Fibroblast of skin of scalp (primary cell): ENCODE measurements around the gene SKP1.

Source experiments
- DNase-seq: peaks from one replicate; pipeline ENCODE4 v3.0.0-alpha.2; 2013

The SKP1 gene

GRCh38 chr5:134128648-134128995 is 48.1 kb downstream of the SKP1 start:
- no peak for DNase-seq

GRCh38 chr5:134127988-134128647 is 48.6 kb downstream of the SKP1 start:
- DNase-seq = peak; percentile 7

- peak; percentile 10 for DNase-seq
These were observed 49.3 kb downstream of the SKP1 start for GRCh38 chr5:134127376-134127861.

GRCh38 chr5:134125039-134126015 is 51.4 kb downstream of the SKP1 start:
- DNase-seq = peak; percentile 84

- DNase-seq = peak; percentile 81
These were observed 52.3 kb downstream of the SKP1 start for GRCh38 chr5:134124289-134125038.

- DNase-seq = no peak
These were observed 53.4 kb downstream of the SKP1 start for GRCh38 chr5:134123360-134123759.

- DNase-seq = no peak
These were observed 54.2 kb downstream of the SKP1 start for GRCh38 chr5:134122530-134122929.

GRCh38 chr5:134120386-134121138 is 56.2 kb downstream of the SKP1 start:
- DNase-seq = no peak

- DNase-seq = no peak
These were observed 57.0 kb downstream of the SKP1 start for GRCh38 chr5:134119720-134120119.

- DNase-seq = no peak
These were observed 58.4 kb downstream of the SKP1 start for GRCh38 chr5:134118212-134118835.

GRCh38 chr5:134116789-134117761 is 59.7 kb downstream of the SKP1 start:
- DNase-seq = no peak

GRCh38 chr5:134116286-134116685 is 60.5 kb downstream of the SKP1 start:
- no peak for DNase-seq

- DNase-seq = no peak
These were observed 61.0 kb downstream of the SKP1 start for GRCh38 chr5:134115806-134116175.

GRCh38 chr5:134114886-134115805 is 61.6 kb downstream of the SKP1 start:
- DNase-seq = no peak

GRCh38 chr5:134113902-134114875 is 62.6 kb downstream of the SKP1 start, which contains the start of gene TCF7:
Gene TCF7, plus strand, starts transcription at chr5:134114681. Its CDS starts 226 bp downstream, at chr5:134114907.
- peak; percentile 77 for DNase-seq

- DNase-seq = no peak
These were observed 63.3 kb downstream of the SKP1 start for GRCh38 chr5:134113363-134113889.

GRCh38 chr5:134112726-134113362 is 63.9 kb downstream of the SKP1 start:
- DNase-seq = no peak
